NCI-H226 (cell line): ENCODE data around the gene ARHGEF35.
"Not testable (repeated sequence)": the region's sequence is repeated elsewhere in the genome, so short reads cannot be mapped to it uniquely, and the experiment has no call there.

Experiments used
- DNase-seq: peaks from one replicate; pipeline ENCODE4 v3.0.0-alpha.2; 2015

ARHGEF35 gene

GRCh38 chr7:144178380-144179164 is 17.1 kb downstream of the ARHGEF35 start:
- not testable (repeated sequence) for DNase-seq

GRCh38 chr7:144174613-144175012 is 21.0 kb downstream of the ARHGEF35 start:
- DNase-seq, result no peak

- peak; percentile 28 for DNase-seq
These were observed 23.9 kb downstream of the ARHGEF35 start for GRCh38 chr7:144171594-144172350.

- DNase-seq, result no peak
These were observed 30.8 kb downstream of the ARHGEF35 start for GRCh38 chr7:144164784-144165183.

GRCh38 chr7:144158861-144159260 is 36.8 kb downstream of the ARHGEF35 start:
- no peak for DNase-seq

GRCh38 chr7:144148224-144148827 is 47.3 kb downstream of the ARHGEF35 start:
- no peak for DNase-seq

- no peak for DNase-seq
These were observed 51.2 kb downstream of the ARHGEF35 start for GRCh38 chr7:144144426-144144825.

- no peak for DNase-seq
These were observed 53.4 kb downstream of the ARHGEF35 start for GRCh38 chr7:144142187-144142586.

- no peak for DNase-seq
These were observed 58.1 kb downstream of the ARHGEF35 start for GRCh38 chr7:144137501-144137900.
